ENCODE results near the gene PAF1.
A peak's percentile ranks its signal among the peaks of the same experiment; 100 is the strongest.

Gene PAF1

DNA sequence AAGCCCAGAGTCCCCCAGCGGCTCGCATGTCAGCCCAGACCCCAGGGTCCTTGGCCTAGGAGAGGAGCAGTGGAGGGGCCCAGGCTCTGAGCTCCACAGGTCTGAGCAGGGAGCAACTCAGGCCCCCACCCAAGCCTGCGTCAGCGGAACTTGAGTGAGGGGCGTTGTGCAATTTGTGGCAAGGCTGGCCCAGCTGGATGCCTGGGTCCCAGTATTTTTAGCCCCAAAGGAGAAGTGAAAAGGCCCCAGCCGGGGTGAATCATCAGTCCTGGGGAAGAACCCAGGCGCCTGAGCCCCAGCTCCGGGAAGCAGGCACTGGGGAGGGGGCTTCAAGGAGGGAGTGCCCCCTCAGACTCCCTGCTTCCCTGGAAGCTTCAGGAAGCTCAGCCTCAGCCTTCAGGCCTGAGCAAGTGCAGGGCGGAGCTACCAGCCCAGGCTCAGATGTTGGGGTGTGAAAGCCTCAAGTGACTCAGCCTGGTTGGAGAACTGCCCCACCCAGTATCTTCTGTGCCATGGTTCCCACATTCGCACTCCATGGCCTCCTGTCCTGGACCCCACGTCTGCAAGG is 7.5 kb upstream of the PAF1 start:
- no peak overlapping the region for H3K4me3 ChIP-seq (ENCODE audit: low read depth, low read length)
- TF ChIP-seq, protein P1, sequence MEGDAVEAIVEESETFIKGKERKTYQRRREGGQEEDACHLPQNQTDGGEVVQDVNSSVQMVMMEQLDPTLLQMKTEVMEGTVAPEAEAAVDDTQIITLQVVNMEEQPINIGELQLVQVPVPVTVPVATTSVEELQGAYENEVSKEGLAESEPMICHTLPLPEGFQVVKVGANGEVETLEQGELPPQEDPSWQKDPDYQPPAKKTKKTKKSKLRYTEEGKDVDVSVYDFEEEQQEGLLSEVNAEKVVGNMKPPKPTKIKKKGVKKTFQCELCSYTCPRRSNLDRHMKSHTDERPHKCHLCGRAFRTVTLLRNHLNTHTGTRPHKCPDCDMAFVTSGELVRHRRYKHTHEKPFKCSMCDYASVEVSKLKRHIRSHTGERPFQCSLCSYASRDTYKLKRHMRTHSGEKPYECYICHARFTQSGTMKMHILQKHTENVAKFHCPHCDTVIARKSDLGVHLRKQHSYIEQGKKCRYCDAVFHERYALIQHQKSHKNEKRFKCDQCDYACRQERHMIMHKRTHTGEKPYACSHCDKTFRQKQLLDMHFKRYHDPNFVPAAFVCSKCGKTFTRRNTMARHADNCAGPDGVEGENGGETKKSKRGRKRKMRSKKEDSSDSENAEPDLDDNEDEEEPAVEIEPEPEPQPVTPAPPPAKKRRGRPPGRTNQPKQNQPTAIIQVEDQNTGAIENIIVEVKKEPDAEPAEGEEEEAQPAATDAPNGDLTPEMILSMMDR (IDR thresholded peaks at IDR 0.05; ENCODE audit: borderline replicate concordance, insufficient read depth, low read depth, low read length), result no peak

DNA sequence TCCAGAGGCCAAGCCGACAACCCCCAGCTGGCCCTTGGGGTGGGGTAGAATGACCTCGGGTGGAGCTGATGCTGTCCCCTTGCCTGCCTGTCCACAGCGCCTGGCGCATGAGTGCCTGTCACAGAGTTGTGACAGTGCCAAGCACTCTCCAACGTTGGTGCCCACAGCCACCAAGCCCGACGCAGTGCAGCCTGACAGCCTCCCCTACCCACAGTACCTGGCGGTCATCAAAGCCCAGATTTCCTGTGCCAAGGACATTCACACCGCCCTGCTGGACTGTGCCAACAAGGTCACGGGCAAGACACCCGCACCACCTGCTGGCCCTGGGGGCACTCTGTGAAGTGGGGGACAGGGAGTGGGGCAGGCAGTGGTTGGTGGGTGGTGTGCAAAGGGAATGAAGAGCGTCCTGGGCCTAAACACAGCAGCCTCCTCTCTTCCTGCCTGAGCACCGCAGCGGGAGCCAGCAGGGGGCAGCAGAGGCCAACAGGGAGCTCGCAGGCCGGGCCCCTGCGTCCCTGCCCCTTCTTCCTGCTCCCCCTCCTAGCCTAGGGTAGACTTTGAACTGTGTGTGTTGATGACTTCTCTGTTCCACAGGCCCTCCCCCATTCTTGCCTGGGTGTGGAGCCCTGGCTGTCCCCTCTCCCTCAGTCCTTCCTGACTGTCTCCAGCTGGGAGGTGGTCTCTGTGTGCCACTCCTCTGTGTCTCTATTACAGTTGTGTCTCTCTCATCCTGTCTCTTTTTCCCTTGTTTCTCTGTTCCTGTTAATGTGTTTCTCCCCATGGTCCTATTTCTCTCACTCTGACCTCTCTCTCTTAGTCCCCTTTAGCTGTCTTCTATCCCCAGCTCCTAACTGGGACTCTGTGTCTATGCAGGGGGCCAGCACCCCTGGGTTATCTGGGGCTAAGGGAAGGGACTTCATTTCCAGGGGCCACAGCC is 6.7 kb upstream of the PAF1 start:
- no peak overlapping the region for H3K4me3 ChIP-seq (ENCODE audit: low read depth, low read length)
- TF ChIP-seq, protein P1 (IDR thresholded peaks at IDR 0.05; ENCODE audit: borderline replicate concordance, insufficient read depth, low read depth, low read length), result peak; percentile 100

DNA sequence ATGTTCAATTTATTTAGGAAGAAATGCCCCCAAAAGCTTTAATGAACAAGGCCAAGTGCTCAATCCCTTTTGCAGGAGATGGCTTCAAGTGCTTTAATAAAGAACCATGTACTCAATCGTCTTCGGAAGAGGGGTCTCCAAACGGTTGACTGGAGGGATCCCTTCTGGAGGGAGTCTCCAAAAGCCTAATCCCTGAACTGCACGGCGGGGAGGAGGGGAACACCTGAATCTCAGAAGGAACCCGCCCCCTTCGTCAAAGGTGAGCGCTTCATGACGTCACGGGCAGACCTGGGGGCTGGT is 505 bp downstream of the PAF1 start:
- TF ChIP-seq, protein P1 (IDR thresholded peaks at IDR 0.05; ENCODE audit: borderline replicate concordance, insufficient read depth, low read depth, low read length), result no peak
- peak overlapping the region; percentile 85 for H3K4me3 ChIP-seq (ENCODE audit: low read depth, low read length)

DNA sequence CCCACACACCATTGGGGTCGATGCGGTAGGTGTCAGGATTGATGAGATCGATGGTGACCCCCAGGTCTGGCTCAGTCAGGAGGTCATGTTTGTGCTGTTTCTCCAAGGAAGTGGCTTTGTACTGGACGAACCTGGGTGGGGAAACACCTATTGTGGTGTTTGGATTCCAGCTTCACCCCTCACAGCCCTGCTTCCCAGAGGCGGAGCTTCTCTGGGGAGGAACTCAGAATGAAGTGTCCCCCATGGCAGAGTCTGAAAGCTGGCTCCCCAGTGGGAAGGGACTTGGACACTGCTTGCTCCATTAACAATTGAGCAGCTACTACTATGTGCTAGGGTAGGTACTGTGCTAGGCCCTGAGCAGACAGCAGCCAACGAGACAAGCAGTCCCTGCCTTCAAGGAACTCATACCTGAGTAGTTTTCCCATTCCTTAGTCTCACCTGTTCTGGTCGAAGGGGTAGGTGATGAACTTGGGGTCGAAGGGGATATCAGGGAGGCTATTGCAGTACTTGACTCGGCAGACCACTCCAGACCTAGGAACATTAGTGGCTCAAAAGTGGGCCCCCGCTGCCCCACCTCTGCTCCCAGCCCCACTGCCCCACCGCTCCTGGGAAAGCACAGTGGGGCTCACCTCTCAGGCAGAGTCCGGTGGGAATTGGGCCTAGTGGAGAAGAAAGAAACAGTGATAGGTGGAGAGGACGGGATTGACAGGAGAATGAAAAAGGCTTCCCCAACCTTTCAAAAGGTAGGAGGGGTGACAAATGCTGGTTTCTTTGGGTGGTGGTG is 1.1 kb downstream of the PAF1 start:
- TF ChIP-seq, protein P1 (IDR thresholded peaks at IDR 0.05; ENCODE audit: borderline replicate concordance, insufficient read depth, low read depth, low read length), result no peak
- H3K4me3 ChIP-seq (ENCODE audit: low read depth, low read length), result peak overlapping the region; percentile 85

DNA sequence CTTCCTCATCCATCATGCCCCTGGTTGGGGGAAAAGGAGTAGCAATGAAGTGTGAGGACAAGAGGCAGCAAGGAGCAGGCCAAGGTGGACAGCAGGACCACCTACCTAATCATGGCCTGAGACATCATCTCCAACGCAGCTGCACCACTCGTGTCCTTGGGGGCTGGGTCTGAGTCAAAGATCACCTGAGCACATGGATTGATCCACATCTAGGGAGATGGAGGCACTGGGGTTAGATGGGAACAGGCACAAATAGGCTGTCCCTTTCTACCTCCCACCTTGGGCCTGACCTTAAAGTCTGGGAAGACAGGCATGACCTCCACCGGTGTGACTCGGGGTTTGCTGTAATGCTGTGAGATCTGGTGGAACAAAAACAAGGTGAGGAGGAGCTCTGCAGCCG is 2.2 kb downstream of the PAF1 start:
- TF ChIP-seq, protein P1 (IDR thresholded peaks at IDR 0.05; ENCODE audit: borderline replicate concordance, insufficient read depth, low read depth, low read length), result no peak
- H3K4me3 ChIP-seq (ENCODE audit: low read depth, low read length), result no peak overlapping the region

DNA sequence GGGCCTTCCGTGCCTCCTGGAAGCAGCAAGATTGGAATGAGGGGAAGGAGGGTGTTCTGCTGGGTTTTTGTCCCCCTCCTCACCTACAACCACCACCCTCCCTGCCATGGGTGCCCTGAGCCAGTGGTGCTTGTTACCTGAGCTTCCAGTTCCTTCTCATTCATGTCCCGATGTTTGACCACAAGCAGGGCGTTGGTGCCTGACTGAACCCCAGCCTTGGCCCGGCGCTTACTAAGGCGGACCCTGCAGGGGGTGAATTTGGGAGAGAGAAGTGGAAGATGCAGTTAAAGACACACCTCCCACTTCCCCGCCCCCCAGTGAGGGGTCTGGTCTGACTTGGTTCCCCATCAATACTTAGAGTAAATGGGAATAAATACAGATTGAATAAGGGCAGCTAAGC is 4.3 kb downstream of the PAF1 start:
- TF ChIP-seq, protein P1 (IDR thresholded peaks at IDR 0.05; ENCODE audit: borderline replicate concordance, insufficient read depth, low read depth, low read length), result no peak
- H3K4me3 ChIP-seq (ENCODE audit: low read depth, low read length), result no peak overlapping the region
